ENCODE data around the gene RFX3.

The RFX3 gene

GRCh38 chr9:3409453-3409852 is 116.3 kb downstream of the RFX3 start (continued):
- no peak for TF ChIP-seq ZFP37 (tag by site-specific recombination; IDR thresholded peaks at IDR 0.05)

DNA sequence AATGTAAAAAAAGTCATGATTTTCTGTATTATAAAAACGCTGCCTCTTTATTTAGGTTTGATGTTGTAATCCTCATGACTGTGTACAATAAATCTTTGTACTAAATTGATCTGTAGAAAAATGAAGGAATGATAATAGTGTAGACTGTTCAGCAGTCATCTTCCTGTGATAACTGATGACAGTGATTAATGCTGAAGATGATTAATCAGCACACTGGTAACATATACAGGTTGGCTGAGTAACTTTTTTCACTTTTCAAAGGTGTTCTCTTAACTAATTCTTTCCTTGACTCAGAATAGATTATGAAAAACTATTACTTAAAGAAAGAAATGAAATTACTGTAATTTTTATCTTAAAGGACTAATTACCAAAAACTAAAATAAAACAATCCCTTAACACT is 122.5 kb downstream of the RFX3 start:
- Histone ChIP-seq H3K4me3 (ENCODE audit: low read depth, low read length) (no peak overlapping the region), H3K27ac (ENCODE audit: extremely low read depth, low read depth, low read length) (no peak overlapping the region), H3K9me3 (ENCODE audit: control insufficient read depth, insufficient read depth, low read depth, low read length) (no peaks in the 10 kb centered on the region), H3K36me3 (ENCODE audit: control insufficient read depth in 2 of 2, insufficient read depth in 1 of 2, low read length in 2 of 2) (no peaks in the 10 kb centered on the region), H3K4me1 (ENCODE audit: control insufficient read depth, insufficient read depth, low read length) (no peaks in the 10 kb centered on the region)
- TF ChIP-seq YY2 (tag by site-specific recombination; IDR thresholded peaks at IDR 0.05), result no peak
- TF ChIP-seq ZNF350 (tag by site-specific recombination; IDR thresholded peaks at IDR 0.05), result no peak
- ChIA-PET CTCF (no interaction called here), POLR2A (no interaction called here)

GRCh38 chr9:3401221-3401954 is 124.4 kb downstream of the RFX3 start:
- CTCF ChIA-PET, result interaction anchor here (1.2 to 1.6 kb wide), 2 partner anchors 26 to 40 kb away, joined by 4 read pairs; no protein-coding TSS in a partner anchor
- POLR2A ChIA-PET, result no interaction called here
- Histone ChIP-seq H3K4me1 (ENCODE audit: control insufficient read depth, insufficient read depth, low read length) (no peaks in the 10 kb centered on the region), H3K36me3 (ENCODE audit: control insufficient read depth in 2 of 2, insufficient read depth in 1 of 2, low read length in 2 of 2) (no peaks in the 10 kb centered on the region), H3K9me3 (ENCODE audit: control insufficient read depth, insufficient read depth, low read depth, low read length) (no peaks in the 10 kb centered on the region), H3K4me3 (ENCODE audit: low read depth, low read length) (no peak overlapping the region), H3K27ac (ENCODE audit: extremely low read depth, low read depth, low read length) (no peak overlapping the region)
- TF ChIP-seq KLF9 (tag by site-specific recombination; IDR thresholded peaks at IDR 0.05; ENCODE audit: low read depth), result no peak
- no peak for TF ChIP-seq ZNF394 (tag by site-specific recombination; IDR thresholded peaks at IDR 0.05; ENCODE audit: borderline replicate concordance)
- TF ChIP-seq ZNF239 (tag by site-specific recombination; IDR thresholded peaks at IDR 0.05), result no peak
- no peak for TF ChIP-seq ZNF768 (tag by site-specific recombination; IDR thresholded peaks at IDR 0.05)
- no peak for TF ChIP-seq ZNF175 (tag by site-specific recombination; IDR thresholded peaks at IDR 0.05)
- no peak for TF ChIP-seq ZNF19 (tag by site-specific recombination; IDR thresholded peaks at IDR 0.05; ENCODE audit: low read depth)
- TF ChIP-seq ATF2 (tag by site-specific recombination; IDR thresholded peaks at IDR 0.05; ENCODE audit: low read depth), result no peak
- TF ChIP-seq ZEB2 (tag by site-specific recombination; IDR thresholded peaks at IDR 0.05), result no peak

DNA sequence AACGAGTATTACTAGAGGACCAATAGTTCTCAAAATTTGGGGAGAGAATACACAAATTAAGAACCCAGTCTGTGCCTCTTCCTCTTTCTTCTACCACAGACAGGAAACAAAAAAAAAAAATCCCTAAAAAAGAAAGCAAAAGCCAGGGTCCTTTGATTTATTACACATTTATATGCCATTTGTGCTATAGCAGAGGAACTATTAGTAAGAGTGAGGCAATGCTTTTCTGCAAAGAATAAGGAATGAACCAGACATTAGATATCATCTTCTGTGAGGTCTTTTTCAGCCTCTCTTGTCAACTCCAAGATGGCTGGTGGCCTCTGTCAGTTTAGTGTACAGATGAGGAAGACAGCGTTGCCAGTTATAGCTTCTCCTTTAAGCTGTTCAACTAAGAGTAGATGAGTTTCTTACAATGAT is 127.6 kb downstream of the RFX3 start:
- TF ChIP-seq YY2 (tag by site-specific recombination; IDR thresholded peaks at IDR 0.05) (no peak), ZNF76 (tag by site-specific recombination; IDR thresholded peaks at IDR 0.05; ENCODE audit: borderline replicate concordance, low read depth) (no peak), BCL11B (tag by site-specific recombination; IDR thresholded peaks at IDR 0.05; ENCODE audit: low read depth) (no peak), ZNF132 (tag by site-specific recombination; IDR thresholded peaks at IDR 0.05; ENCODE audit: borderline replicate concordance) (no peak), KLF9 (tag by site-specific recombination; IDR thresholded peaks at IDR 0.05; ENCODE audit: low read depth) (no peak), GLI4 (tag by site-specific recombination; IDR thresholded peaks at IDR 0.05) (no peak), ZNF571 (tag by site-specific recombination; IDR thresholded peaks at IDR 0.05) (no peak), ZNF521 (tag by site-specific recombination; IDR thresholded peaks at IDR 0.05) (no peak), ZNF558 (tag by site-specific recombination; IDR thresholded peaks at IDR 0.05) (no peak), ZNF169 (tag by site-specific recombination; IDR thresholded peaks at IDR 0.05) (no peak), ZNF221 (tag by site-specific recombination; IDR thresholded peaks at IDR 0.05; ENCODE audit: borderline replicate concordance) (no peak), TCF7L2 (IDR thresholded peaks at IDR 0.05; ENCODE audit: borderline replicate concordance, low read depth, low read length) (no peak), ZNF670 (tag by site-specific recombination; IDR thresholded peaks at IDR 0.05; ENCODE audit: low read depth) (no peak)
- no peak overlapping the region for H3K27ac ChIP-seq (ENCODE audit: extremely low read depth, low read depth, low read length)
- ChIA-PET CTCF (no interaction called here), POLR2A (no interaction called here)
- no peaks in the 10 kb centered on the region for H3K36me3 ChIP-seq (ENCODE audit: control insufficient read depth in 2 of 2, insufficient read depth in 1 of 2, low read length in 2 of 2)
- H3K4me1 ChIP-seq (ENCODE audit: control insufficient read depth, insufficient read depth, low read length), result no peaks in the 10 kb centered on the region
- no peak overlapping the region for H3K4me3 ChIP-seq (ENCODE audit: low read depth, low read length)
- no peaks in the 10 kb centered on the region for H3K9me3 ChIP-seq (ENCODE audit: control insufficient read depth, insufficient read depth, low read depth, low read length)
